ENCODE results near the gene DIDO1.

Gene DIDO1

DNA sequence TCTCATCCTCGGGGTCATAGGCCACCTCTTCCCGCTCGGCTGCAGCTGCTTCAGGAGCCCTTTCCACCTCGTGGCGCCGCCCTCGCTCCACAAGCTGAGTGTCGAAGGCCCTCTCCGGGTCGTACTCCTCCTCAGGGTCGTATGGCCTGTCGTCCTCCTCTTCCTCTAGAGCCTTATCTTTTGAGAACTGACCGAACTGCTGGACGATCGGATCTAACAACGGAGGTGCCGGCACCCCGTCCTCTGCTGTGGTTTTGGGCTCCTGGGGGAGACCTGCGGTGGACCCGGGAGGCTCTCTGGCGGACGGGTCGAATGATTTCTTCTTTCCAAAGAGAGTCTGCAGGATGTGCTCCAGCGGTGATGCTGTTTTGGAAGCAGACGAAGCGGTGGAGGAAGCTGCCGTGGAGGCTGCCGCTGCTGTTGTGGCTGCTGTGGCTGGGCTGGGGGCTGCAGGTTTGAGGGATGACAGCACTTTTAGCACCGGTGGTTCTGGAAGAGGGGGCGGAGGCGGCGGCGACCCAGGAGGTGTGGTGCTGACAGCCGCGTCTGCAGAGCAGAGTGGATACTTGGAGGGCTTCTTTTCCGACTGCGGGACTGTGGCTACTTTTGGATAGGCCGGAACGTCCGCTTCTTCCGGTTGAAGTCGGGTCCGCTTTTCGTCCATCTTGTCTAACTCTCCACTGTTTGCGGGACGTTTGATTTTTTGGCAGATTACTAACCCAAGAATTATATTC lies 44.5 kb downstream of the DIDO1 start:
- TF ChIP-seq, protein P1, sequence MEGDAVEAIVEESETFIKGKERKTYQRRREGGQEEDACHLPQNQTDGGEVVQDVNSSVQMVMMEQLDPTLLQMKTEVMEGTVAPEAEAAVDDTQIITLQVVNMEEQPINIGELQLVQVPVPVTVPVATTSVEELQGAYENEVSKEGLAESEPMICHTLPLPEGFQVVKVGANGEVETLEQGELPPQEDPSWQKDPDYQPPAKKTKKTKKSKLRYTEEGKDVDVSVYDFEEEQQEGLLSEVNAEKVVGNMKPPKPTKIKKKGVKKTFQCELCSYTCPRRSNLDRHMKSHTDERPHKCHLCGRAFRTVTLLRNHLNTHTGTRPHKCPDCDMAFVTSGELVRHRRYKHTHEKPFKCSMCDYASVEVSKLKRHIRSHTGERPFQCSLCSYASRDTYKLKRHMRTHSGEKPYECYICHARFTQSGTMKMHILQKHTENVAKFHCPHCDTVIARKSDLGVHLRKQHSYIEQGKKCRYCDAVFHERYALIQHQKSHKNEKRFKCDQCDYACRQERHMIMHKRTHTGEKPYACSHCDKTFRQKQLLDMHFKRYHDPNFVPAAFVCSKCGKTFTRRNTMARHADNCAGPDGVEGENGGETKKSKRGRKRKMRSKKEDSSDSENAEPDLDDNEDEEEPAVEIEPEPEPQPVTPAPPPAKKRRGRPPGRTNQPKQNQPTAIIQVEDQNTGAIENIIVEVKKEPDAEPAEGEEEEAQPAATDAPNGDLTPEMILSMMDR (IDR thresholded peaks at IDR 0.05; ENCODE audit: control insufficient read depth, extremely low read depth, insufficient read depth): no peak
- no peak overlapping the region for H3K4me3 ChIP-seq (ENCODE audit: low read depth, low read length)
- DNase-seq (ENCODE audit: low read depth): no peak

DNA sequence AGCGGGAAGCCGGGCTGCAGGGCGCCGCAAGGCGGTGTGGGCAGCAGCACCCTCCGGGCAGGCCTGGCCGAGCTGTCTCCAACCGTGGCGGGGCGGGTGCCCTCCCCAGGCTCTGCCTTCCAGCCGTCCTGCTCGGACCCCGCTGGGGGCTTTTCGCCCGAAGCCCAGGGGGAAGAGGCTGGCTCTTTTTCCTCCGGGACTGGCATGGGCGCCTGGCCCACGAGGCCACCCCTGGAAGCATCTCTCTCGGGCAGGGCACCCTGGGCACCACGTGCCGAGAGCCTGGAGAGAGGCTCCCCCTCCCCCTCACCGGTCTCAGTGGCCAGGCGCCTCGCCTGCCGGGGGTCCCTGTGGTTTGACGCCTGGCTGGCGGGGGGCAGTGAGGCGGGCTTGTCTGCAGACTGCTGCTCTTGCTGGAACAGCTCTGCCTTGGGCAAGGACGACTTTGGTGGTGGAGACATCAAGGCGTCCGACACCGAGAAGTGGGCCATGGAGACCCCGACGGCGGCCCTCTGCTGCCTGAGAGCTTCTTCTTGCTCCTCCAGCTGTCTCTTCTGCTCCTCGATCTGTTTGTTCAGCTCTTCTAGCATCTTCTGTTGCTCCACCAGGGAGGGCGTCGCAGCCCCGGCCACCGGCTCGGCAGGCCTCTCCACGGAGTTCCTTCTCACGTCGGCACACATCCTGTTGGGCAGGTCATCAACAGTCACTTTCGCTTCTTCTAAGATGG lies 45.2 kb downstream of the DIDO1 start:
- TF ChIP-seq, protein P1 (IDR thresholded peaks at IDR 0.05; ENCODE audit: control insufficient read depth, extremely low read depth, insufficient read depth): no peak
- no peak for DNase-seq (ENCODE audit: low read depth)
- no peak overlapping the region for H3K4me3 ChIP-seq (ENCODE audit: low read depth, low read length)

DNA sequence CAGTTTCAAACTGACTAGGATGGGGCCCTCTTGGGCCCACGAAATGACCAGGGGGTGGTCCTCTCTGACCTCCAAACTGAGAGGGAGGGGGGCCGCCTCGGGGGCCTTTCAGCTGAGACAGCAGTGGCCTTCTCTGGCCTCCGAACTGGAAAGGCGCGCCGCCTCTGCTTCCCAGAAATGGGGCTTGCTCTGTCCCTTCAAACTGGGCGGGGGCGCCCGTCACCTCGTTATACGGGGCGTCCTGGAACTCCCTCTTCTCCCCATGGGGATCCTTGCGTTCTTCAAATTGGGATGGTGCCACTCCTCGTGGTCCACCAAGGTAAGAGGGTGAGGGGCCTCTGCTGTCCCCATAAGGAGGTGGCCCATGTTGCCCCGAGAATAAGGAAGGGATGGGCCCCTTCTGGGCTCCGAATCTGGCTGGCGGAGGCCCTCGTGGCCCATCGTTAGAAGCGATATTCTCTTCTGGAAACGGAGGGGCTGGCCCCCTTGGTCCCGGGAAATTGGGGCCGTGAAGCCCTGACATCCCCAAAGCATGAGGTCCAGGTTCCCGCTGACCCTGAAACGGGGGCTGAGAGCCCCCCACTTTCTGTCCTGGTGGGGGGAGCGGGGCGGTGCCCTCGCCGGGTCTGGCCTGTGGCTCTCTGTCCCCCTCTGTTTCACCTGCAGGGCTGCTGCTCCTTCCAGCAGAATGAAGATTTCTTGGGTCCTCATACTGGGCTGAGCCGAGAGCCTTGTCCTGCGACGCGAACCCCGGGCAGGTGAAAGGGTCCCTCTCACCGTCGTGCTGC lies 46.0 kb downstream of the DIDO1 start:
- H3K4me3 ChIP-seq (ENCODE audit: low read depth, low read length): no peak overlapping the region
- DNase-seq (ENCODE audit: low read depth): no peak
- TF ChIP-seq, protein P1 (IDR thresholded peaks at IDR 0.05; ENCODE audit: control insufficient read depth, extremely low read depth, insufficient read depth): no peak

DNA sequence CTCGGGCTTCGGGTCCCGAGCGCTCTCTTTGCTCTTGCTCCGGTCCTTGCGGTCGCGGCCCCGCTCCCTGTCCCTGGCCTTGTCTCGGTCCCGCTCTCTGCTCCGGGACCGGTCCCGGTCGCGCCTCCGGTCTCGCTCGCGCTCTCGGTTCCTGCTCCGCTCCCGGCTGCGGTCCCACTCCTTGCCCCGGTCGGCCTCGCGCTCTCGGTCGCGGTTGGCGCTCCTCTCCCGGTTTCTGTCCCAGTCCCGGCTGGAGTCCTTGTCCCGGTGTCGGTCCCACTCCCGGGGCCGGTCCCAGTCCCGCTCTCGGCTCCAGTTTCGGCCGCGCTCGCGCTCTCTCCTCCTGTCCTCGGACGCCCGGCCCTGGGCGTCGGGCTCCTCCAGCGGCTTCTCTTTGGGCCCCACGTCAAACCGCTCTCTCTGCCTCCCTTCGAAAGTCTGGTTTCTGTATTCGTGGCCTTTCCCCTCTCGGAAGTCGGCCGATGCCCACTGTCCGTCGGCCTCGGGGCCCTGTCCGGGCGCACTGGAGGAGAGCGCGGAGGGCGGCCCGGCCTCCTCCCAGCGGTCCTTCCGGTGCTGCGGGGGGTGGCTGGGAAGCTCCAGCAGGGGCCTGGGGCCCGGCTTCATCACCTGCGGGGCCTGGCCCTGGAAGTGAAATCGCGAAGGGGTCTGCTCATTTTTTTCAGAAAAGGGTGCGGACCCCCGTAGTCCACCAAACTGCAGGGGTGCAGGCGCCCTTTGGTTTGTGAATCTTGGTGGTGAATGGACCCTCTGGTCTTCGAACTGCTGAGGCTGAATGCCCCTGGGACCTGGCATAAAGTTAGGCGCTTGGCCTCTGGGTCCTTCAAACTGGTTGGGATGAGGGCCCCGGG lies 46.8 kb downstream of the DIDO1 start:
- TF ChIP-seq, protein P1 (IDR thresholded peaks at IDR 0.05; ENCODE audit: control insufficient read depth, extremely low read depth, insufficient read depth): no peak
- H3K4me3 ChIP-seq (ENCODE audit: low read depth, low read length): no peak overlapping the region
- DNase-seq (ENCODE audit: low read depth): no peak

- DNase-seq (ENCODE audit: low read depth): no peak
- H3K4me3 ChIP-seq (ENCODE audit: low read depth, low read length): no peak overlapping the region
- TF ChIP-seq, protein P1 (IDR thresholded peaks at IDR 0.05; ENCODE audit: control insufficient read depth, extremely low read depth, insufficient read depth): no peak
Measured at GRCh38 chr20:62878244-62879038, 47.9 kb downstream of the DIDO1 start.

All from LNCaP clone FGC (cell line).